Measurements from ENCODE around the gene ZSCAN20.

DNA sequence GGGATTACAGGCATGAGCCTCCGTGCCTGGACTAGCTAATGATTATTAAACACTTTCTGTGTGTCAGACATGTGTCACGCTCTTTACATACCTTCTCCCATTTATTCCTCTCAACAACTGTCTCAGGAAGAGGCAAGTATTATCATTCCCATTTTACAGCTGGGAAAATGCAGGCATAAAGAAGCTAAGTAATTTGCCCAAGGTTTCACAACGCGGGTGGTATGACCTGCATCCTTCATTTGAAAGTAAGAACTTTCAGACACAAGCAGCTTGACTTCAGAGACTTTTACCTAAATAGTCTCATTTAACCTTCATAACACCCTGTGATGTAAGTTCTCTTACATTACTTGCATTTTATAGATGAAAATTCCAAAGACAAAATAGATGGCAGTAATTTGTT lies 1.0 kb upstream of the ZSCAN20 start:
- TF ChIP-seq, protein P1, sequence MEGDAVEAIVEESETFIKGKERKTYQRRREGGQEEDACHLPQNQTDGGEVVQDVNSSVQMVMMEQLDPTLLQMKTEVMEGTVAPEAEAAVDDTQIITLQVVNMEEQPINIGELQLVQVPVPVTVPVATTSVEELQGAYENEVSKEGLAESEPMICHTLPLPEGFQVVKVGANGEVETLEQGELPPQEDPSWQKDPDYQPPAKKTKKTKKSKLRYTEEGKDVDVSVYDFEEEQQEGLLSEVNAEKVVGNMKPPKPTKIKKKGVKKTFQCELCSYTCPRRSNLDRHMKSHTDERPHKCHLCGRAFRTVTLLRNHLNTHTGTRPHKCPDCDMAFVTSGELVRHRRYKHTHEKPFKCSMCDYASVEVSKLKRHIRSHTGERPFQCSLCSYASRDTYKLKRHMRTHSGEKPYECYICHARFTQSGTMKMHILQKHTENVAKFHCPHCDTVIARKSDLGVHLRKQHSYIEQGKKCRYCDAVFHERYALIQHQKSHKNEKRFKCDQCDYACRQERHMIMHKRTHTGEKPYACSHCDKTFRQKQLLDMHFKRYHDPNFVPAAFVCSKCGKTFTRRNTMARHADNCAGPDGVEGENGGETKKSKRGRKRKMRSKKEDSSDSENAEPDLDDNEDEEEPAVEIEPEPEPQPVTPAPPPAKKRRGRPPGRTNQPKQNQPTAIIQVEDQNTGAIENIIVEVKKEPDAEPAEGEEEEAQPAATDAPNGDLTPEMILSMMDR (conservative IDR thresholded peaks at IDR 0.05), result no peak
- no peak for TF ChIP-seq ZFX (IDR thresholded peaks at IDR 0.05)
